GM12878 (cell line): ENCODE measurements around the gene SLC3A2. TPM values are rescaled to one million over a fixed set of nuclear protein-coding genes. Genes with fewer than 3 reads are reported as not detected.
A peak's percentile ranks its signal among the peaks of the same experiment; 100 is the strongest.

Experiments used
- ATAC-seq: fragments of 200-7000 bp; cut with Tn5 transposase; 3 replicates; pipeline ENCODE4 v1.9.1; 2020; ENCODE audit warnings: mild to moderate bottlenecking, moderate library complexity
- BruUV-seq: library from RNA; stranded (reverse); fragments of 400-500 nt; replicated peaks from 2 replicates; lab custom pipeline; 2021; lab: Mats Ljungman, UMichigan
- CTCF ChIA-PET: fragments of 300-600 bp; sonication (Branson Sonifier 250); formaldehyde crosslinking; extraction: SDS; loops from one replicate; lab custom pipeline; 2021; ENCODE audit warnings: inconsistent platforms; lab: Yijun Ruan, JAX
- POLR2A ChIA-PET: fragments of 350-600 bp; formaldehyde crosslinking; extraction: SDS; loops from one replicate; lab custom pipeline; 2021; ENCODE audit warnings: inconsistent platforms; lab: Charles Lee
- RAD21 ChIA-PET: fragments of 300-600 bp; sonication (Branson Sonifier 250); formaldehyde crosslinking; loops from one replicate; lab custom pipeline; 2023; ENCODE audit warnings: antibody characterized with exemption; ENCODE audit not compliant: unreplicated experiment; lab: Charles Lee
- SMC1A ChIA-PET: fragments of 300-600 bp; sonication (Branson Sonifier 250); formaldehyde crosslinking; loops from one replicate; lab custom pipeline; 2023; ENCODE audit not compliant: unreplicated experiment, uncharacterized antibody; lab: Charles Lee
- DNase-seq: peaks from one replicate; pipeline ENCODE4 v3.0.0-alpha.2; 2011; ENCODE audit warnings: low read depth, low spot score
- FAIRE-seq: peaks from 3 replicates; lab custom pipeline; 2011; peaks lifted over from hg19 to GRCh38; lab: Jason Lieb, UNC
- H2AFZ ChIP-seq: 2 replicates; pipeline ENCODE4 v1.6.0; 2011; ENCODE audit warnings: low read depth, low read length, control low read depth; ENCODE audit not compliant: control insufficient read depth
- H3K27ac ChIP-seq: 2 replicates; pipeline ENCODE4 v1.5.1; 2011; ENCODE audit warnings: control low read depth; ENCODE audit not compliant: control insufficient read depth, insufficient read depth
- H3K27me3 ChIP-seq, 2 experiments: replicated peaks in 1 of 2; 2 replicates each; pipeline versions ENCODE4 v1.6.0 to v1.6.1; 2011; ENCODE audit warnings: low read length in 1 of 2; ENCODE audit not compliant: control insufficient read depth in 2 of 2, insufficient read depth in 2 of 2
- H3K36me3 ChIP-seq, 2 experiments: 2 replicates each; pipeline ENCODE4 v1.5.1; 2011; ENCODE audit warnings: low read length in 1 of 2; ENCODE audit not compliant: control insufficient read depth in 2 of 2, insufficient read depth in 2 of 2
- H3K4me1 ChIP-seq: 2 replicates; pipeline ENCODE4 v1.6.1; 2011; ENCODE audit warnings: mild to moderate bottlenecking, low read length, moderate library complexity, mixed read lengths; ENCODE audit not compliant: control insufficient read depth, insufficient read depth
- H3K4me2 ChIP-seq: 2 replicates; pipeline ENCODE4 v1.6.0; 2011; ENCODE audit warnings: control low read depth; ENCODE audit not compliant: control insufficient read depth, insufficient read depth
- H3K4me3 ChIP-seq: fragments of 200-600 bp; sonication (generic); 2 replicates; pipeline ENCODE4 v1.5.1; 2016
- H3K79me2 ChIP-seq: 2 replicates; pipeline ENCODE4 v1.6.0; 2011; ENCODE audit warnings: low read length; ENCODE audit not compliant: control insufficient read depth, insufficient read depth
- H3K9ac ChIP-seq: 2 replicates; pipeline ENCODE4 v1.8.0; 2011; ENCODE audit warnings: low read length, control low read depth, mixed read lengths; ENCODE audit not compliant: control insufficient read depth, insufficient read depth
- H3K9me3 ChIP-seq: replicated peaks from 3 replicates; pipeline ENCODE4 v1.5.1; 2011; ENCODE audit warnings: mild to moderate bottlenecking, low read length; ENCODE audit not compliant: control insufficient read depth, insufficient read depth
- H4K20me1 ChIP-seq: 2 replicates; pipeline ENCODE4 v1.6.0; 2011; ENCODE audit not compliant: control insufficient read depth, insufficient read depth
- ATF2 ChIP-seq: IDR thresholded peaks from 2 replicates; pipeline ENCODE4 v1.6.1; 2012; ENCODE audit warnings: low read length, inconsistent platforms
- DPF2 ChIP-seq: fragments of 450-650 bp; IDR thresholded peaks from 2 replicates; pipeline ENCODE4 v1.6.1; 2017; ENCODE audit warnings: mild to moderate bottlenecking
- E4F1 ChIP-seq: fragments of 450-650 bp; IDR thresholded peaks from 2 replicates; pipeline ENCODE4 v1.6.1; 2018; ENCODE audit warnings: borderline replicate concordance, mild to moderate bottlenecking; ENCODE audit not compliant: partially characterized antibody
- ESRRA ChIP-seq: IDR thresholded peaks from 2 replicates; pipeline ENCODE4 v1.6.1; 2012; ENCODE audit warnings: mild to moderate bottlenecking, low read length, improper control_type of control experiment
- FOS ChIP-seq: IDR thresholded peaks from 3 replicates; pipeline ENCODE4 v1.6.1; 2011; ENCODE audit warnings: borderline replicate concordance; ENCODE audit not compliant: insufficient read length; ENCODE audit errors: extremely low read depth
- HDGF ChIP-seq: fragments of 450-650 bp; IDR thresholded peaks from 2 replicates; pipeline ENCODE4 v1.6.1; 2016; ENCODE audit warnings: antibody characterized with exemption
- POLR2A ChIP-seq: IDR thresholded peaks from 2 replicates; pipeline ENCODE4 v1.6.1; 2011; ENCODE audit warnings: low read depth, mild to moderate bottlenecking, low read length
- RELA ChIP-seq: fragments of 450-650 bp; IDR thresholded peaks from 2 replicates; pipeline ENCODE4 v1.8.0; 2014; ENCODE audit warnings: borderline replicate concordance; ENCODE audit not compliant: partially characterized antibody
- TCF12 ChIP-seq: IDR thresholded peaks from 2 replicates; pipeline ENCODE4 v1.6.1; 2011; ENCODE audit warnings: low read depth, mild to moderate bottlenecking, low read length
- YBX1 ChIP-seq: fragments of 450-650 bp; IDR thresholded peaks from 2 replicates; pipeline ENCODE4 v1.6.1; 2016; ENCODE audit warnings: antibody characterized with exemption
- ZSCAN29 ChIP-seq: fragments of 450-650 bp; IDR thresholded peaks from 2 replicates; pipeline ENCODE4 v1.6.1; 2017; ENCODE audit warnings: mild to moderate bottlenecking, moderate library complexity
- WGBS: methylation state at CpG from one replicate; pipeline ENCODE4 v1.1.6; 2016; ENCODE audit warnings: low lambda C conversion rate; ENCODE audit not compliant: insufficient replicate concordance, insufficient coverage; ENCODE audit errors: missing lambda C conversion rate; 5-methylcytosine and 5-hydroxymethylcytosine counted together
- in situ Hi-C: fragments of 300-500 bp; cut with MboI; formaldehyde crosslinking; loops from 9 replicates; pipeline ENCODE4 v1.14.3; 2018; ENCODE audit warnings: mixed read lengths
- intact Hi-C: fragments of 100-400 bp; cut with micrococcal nuclease; formaldehyde crosslinking; loops from one replicate; pipeline ENCODE4 v1.14.2; 2022; ENCODE audit not compliant: unreplicated experiment
- polyA plus RNA-seq, 11 experiments: library from polyadenylated mRNA; depleted of rRNA in 4 of 11; unstranded in 6 of 11; stranded (reverse) in 5 of 11; fragments of >200 nt; fragmentation: Nextera tagmentation in 4 of 11; fragmentation: Illumina TruSeq in 1 of 11; extraction: Ambion mirVana in 4 of 11; extraction: Trizol in 1 of 11; gene quantifications; 1 replicate in 1 of 11; 2 replicates in 10 of 11; pipeline versions ENCODE4 v1.2.1 to v1.2.3, GENCODE V29; 2011 to 2016; ENCODE audit warnings: inconsistent platforms in 2 of 11, missing spikeins in 2 of 11, low read depth in 1 of 11
- total RNA-seq, 4 experiments: library from RNA; depleted of rRNA in 3 of 4; stranded (reverse); fragments of >200 nt in 3 of 4; fragmentation: Illumina TruSeq in 1 of 4; extraction: Trizol in 1 of 4; gene quantifications; 2 replicates each; pipeline versions ENCODE4 v1.2.1 to v1.2.3, GENCODE V29; 2013 to 2021

SLC3A2 gene
- total and polyA plus RNA-seq, 10 of the 15 experiments (the other 5 are each of a cell fraction or from before 2014, with no cell fraction given): 6.9 to 158 (median 106) TPM

- in situ Hi-C loops: no loop called here
- CTCF ChIA-PET: interaction anchor here (0.9 to 5.7 kb wide), 9 partner anchors 11 to 106 kb away, joined by 3 to 38 read pairs (median 8); partner anchors contain the start of genes NXF1 and TMEM179B
Measured at GRCh38 chr11:62883673-62884072, 3.0 kb downstream of the SLC3A2 start.

More at GRCh38 chr11:62883673-62884072, 3.0 kb downstream of the SLC3A2 start:
- FAIRE-seq: no peak
- Histone ChIP-seq H3K27ac (peak overlapping the region; percentile 34; the same call in 1 of the 2 replicates), H3K4me1 (peaks cover 15% of the 10 kb centered on the region), H3K27me3 (no peaks in the 10 kb centered on the region)
- intact Hi-C loops: loop anchor here (5.0 kb wide), 1 partner anchor 96 kb away; the partner anchor contains the start of gene TMEM179B
- TF ChIP-seq ESRRA (no peak), POLR2A (no peak), YBX1 (no peak), DPF2 (no peak), HDGF (no peak), ZSCAN29 (no peak), TCF12 (no peak), RELA (no peak), FOS (no peak), E4F1 (no peak), ATF2 (no peak)
- TF ChIP-seq, all 136 proteins: peak for 0
- Histone ChIP-seq H3K9me3 (no peaks in the 10 kb centered on the region), H3K4me2 (peak overlapping the region; percentile 47; the same call in 1 of the 2 replicates), H3K79me2 (peaks cover 47% of the 10 kb centered on the region), H4K20me1 (0 out of 2 replicates have a peak, but pooled peaks cover 3% of the 10 kb centered on the region), H3K9ac (peak overlapping the region; percentile 26; the same call in 1 of the 2 replicates), H3K4me3 (peak overlapping the region; percentile 91; the same call in 1 of the 2 replicates), H2AFZ (no peak overlapping the region), H3K36me3 (peaks cover 37 to 40% of the 10 kb centered on the region in 2 experiments)
- 96% methylated on average over 3 of the region's 3 CpGs for WGBS
- BruUV-seq: no TSS peak
- no peak for ATAC-seq
- SMC1A ChIA-PET: interaction anchor here (0.7 to 1.7 kb wide), 3 partner anchors 13 to 95 kb away, joined by 3 read pairs; no protein-coding TSS in a partner anchor
- POLR2A ChIA-PET: interaction anchor here (0.5 to 4.4 kb wide), 2 partner anchors 22 to 28 kb away, joined by 3 to 41 read pairs; no protein-coding TSS in a partner anchor
- RAD21 ChIA-PET: interaction anchor here (0.5 to 1.1 kb wide), 2 partner anchors 26 to 600 kb away, joined by 3 to 4 read pairs; no protein-coding TSS in a partner anchor
- no peak for DNase-seq
